ENCODE data around the gene COL18A1.

- TF ChIP-seq CTCF (optimal IDR thresholded peaks at IDR 0.05 in 1 of 3, IDR thresholded peaks at IDR 0.05 in 1 of 3, conservative IDR thresholded peaks at IDR 0.05 in 1 of 3; ENCODE audit: extremely low read depth in 1 of 3, insufficient read depth in 2 of 3, low read length in 3 of 3) (no peak), EZH2 (IDR thresholded peaks at IDR 0.05; ENCODE audit: low read length) (no peak)
Measured at GRCh38 chr21:45497846-45498645, 93.1 kb downstream of the COL18A1 start.

Measured in keratinocyte (primary cell).